Activated naive CD4-positive, alpha-beta T cell treated with anti-CD3 and anti-CD28 coated beads, Interleukin-2, amount 10 ng/mL, durations not matched to agents 5 hours and 36 hours (primary cell): Measurements from ENCODE around the gene OR5L1. TPM values are rescaled to one million over a fixed set of nuclear protein-coding genes. Genes with fewer than 3 reads are reported as not detected.

ENCODE experiments used
- total RNA-seq, 2 experiments: library from RNA; stranded (reverse); gene quantifications; one replicate each; pipeline ENCODE4 v1.2.3, GENCODE V29; 2021

The OR5L1 gene
- total RNA-seq = not detected

DNA sequence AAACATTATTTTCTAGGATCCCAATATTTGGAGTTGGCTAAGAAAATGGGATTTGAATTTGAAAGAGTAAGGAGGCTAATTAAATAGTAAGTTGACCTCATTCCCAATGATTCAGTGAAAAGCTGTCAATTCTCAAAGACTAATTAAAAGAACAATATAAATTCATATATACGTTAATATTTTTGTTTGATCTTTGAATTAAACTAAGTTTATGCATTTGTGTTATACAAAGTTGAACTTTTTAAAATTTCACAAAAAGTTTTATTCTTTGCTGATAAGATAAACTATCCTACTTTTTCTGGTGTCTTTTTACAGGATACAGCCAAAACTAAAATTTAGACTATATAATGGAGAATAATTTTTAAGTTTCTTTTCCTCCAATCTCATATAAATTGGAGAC is at the start of gene OR5L1:
Gene OR5L1 (plus strand): TSS at position 301 of the 400 bp plus-strand sequence. CDS start 100 bp downstream, outside the sequence.

GRCh38 chr11:55773138-55773537 is 38.0 kb upstream of the OR5L1 start, which contains the start of gene OR5D13:
OR5D13 (plus strand) TSS chr11:55773438; CDS start chr11:55773438, 0 bp downstream.

DNA sequence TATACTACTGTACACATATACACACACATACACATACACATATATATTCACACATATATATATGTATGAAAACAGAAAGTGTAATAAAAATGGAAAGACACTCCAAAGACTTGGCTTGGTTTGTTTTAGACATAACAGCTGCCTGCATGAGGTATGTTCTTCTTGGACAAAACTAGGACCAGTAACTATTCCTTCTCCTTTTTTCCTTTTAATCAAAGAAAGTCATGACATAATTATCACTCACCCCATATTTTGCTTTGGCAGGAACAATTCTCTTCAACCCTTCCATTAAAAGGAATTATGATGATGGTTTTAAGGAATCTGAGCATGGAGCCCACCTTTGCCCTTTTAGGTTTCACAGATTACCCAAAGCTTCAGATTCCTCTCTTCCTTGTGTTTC is 15.9 kb upstream of the OR5L1 start, which contains the start of gene OR5D14:
Gene OR5D14 (plus strand): TSS at position 301 of the 400 bp plus-strand sequence. CDS start 0 bp downstream, at position 301.

DNA sequence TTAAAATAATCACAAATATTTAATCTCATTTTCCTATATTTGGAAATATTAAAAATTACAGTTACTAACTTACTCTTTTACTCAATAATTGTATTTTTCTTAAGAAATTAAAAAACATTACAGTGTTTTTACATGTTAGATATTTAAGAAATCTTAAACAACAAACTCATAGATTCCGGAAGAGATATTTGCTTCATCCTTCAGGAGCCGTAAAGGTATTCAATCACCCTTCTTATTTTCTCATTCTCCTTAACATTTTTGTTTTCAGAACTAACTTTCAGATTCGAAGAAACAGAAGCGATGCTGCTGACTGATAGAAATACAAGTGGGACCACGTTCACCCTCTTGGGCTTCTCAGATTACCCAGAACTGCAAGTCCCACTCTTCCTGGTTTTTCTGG is 8.2 kb downstream of the OR5L1 start, which contains the start of gene OR5D18:
Gene OR5D18 (plus strand): TSS at position 301 of the 400 bp plus-strand sequence. CDS start 0 bp downstream, at position 301.

GRCh38 chr11:55826919-55827318 is 15.8 kb downstream of the OR5L1 start, which contains the start of gene OR5L2:
OR5L2 (plus strand) TSS chr11:55827219; CDS start chr11:55827219, 0 bp downstream.

DNA sequence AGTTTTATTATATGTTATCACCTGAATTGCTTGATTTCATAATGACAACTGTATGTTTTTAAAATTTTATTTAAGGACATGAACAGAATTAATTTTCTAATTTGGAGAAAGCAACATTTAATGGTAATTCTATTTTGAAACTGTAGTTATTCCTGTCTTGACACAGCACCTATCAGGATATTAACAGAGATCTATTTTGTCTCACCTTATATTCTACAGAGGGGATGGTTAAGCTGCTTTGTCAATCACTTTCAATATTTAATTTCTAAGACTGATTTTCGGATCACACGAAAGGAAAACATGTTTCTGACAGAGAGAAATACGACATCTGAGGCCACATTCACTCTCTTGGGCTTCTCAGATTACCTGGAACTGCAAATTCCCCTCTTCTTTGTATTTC is 27.3 kb downstream of the OR5L1 start, which contains the start of gene OR5D16:
Gene OR5D16 (plus strand): TSS at position 301 of the 400 bp plus-strand sequence. CDS start 0 bp downstream, at position 301.

Other genes with a start within 250 kb of the OR5L1 start
- gene OR4C16, start 239.2 kb upstream of the OR5L1 start, total RNA-seq = not detected
- gene OR4C11, start 203.7 kb upstream of the OR5L1 start, total RNA-seq = not detected
- gene OR4P4, start 176.3 kb upstream of the OR5L1 start, total RNA-seq = not detected
- gene OR4S2, start 163.0 kb upstream of the OR5L1 start, total RNA-seq = not detected
- gene OR4C6, start 149.2 kb upstream of the OR5L1 start, total RNA-seq = not detected
- not detected for gene OR5D13, start 37.9 kb upstream of the OR5L1 start, total RNA-seq
- gene OR5D14, start 15.8 kb upstream of the OR5L1 start, total RNA-seq = not detected
- gene OR5D18, start 8.3 kb downstream of the OR5L1 start, total RNA-seq = not detected
- not detected for gene OR5L2, start 15.9 kb downstream of the OR5L1 start, total RNA-seq
- gene OR5D16, start 27.4 kb downstream of the OR5L1 start, total RNA-seq = not detected
- gene TRIM51, start 71.9 kb downstream of the OR5L1 start, total RNA-seq = not detected
- gene OR5W2, start 103.2 kb downstream of the OR5L1 start, total RNA-seq = not detected
- not detected for gene OR5I1, start 125.0 kb downstream of the OR5L1 start, total RNA-seq
- gene OR10AG1, start 158.6 kb downstream of the OR5L1 start, total RNA-seq = not detected
- not detected for gene OR5F1, start 183.3 kb downstream of the OR5L1 start, total RNA-seq
- gene OR5AS1, start 216.3 kb downstream of the OR5L1 start, total RNA-seq = not detected